GM12878 (cell line): ENCODE data around the gene PAPOLA. TPM values are rescaled to one million over a fixed set of nuclear protein-coding genes. Genes with fewer than 3 reads are reported as not detected.

Source experiments
- ATAC-seq: fragments of 200-7000 bp; cut with Tn5 transposase; 3 replicates; pipeline ENCODE4 v1.9.1; 2020; ENCODE audit warnings: mild to moderate bottlenecking, moderate library complexity
- BruUV-seq: library from RNA; stranded (reverse); fragments of 400-500 nt; replicated peaks from 2 replicates; lab custom pipeline; 2021; lab: Mats Ljungman, UMichigan
- CTCF ChIA-PET: fragments of 300-600 bp; sonication (Branson Sonifier 250); formaldehyde crosslinking; extraction: SDS; loops from one replicate; lab custom pipeline; 2021; ENCODE audit warnings: inconsistent platforms; lab: Yijun Ruan, JAX
- POLR2A ChIA-PET: fragments of 350-600 bp; formaldehyde crosslinking; extraction: SDS; loops from one replicate; lab custom pipeline; 2021; ENCODE audit warnings: inconsistent platforms; lab: Charles Lee
- RAD21 ChIA-PET: fragments of 300-600 bp; sonication (Branson Sonifier 250); formaldehyde crosslinking; loops from one replicate; lab custom pipeline; 2023; ENCODE audit warnings: antibody characterized with exemption; ENCODE audit not compliant: unreplicated experiment; lab: Charles Lee
- SMC1A ChIA-PET: fragments of 300-600 bp; sonication (Branson Sonifier 250); formaldehyde crosslinking; loops from one replicate; lab custom pipeline; 2023; ENCODE audit not compliant: unreplicated experiment, uncharacterized antibody; lab: Charles Lee
- DNase-seq: peaks from one replicate; pipeline ENCODE4 v3.0.0-alpha.2; 2011; ENCODE audit warnings: low read depth, low spot score
- FAIRE-seq: peaks from 3 replicates; lab custom pipeline; 2011; peaks lifted over from hg19 to GRCh38; lab: Jason Lieb, UNC
- H2AFZ ChIP-seq: 2 replicates; pipeline ENCODE4 v1.6.0; 2011; ENCODE audit warnings: low read depth, low read length, control low read depth; ENCODE audit not compliant: control insufficient read depth
- H3K27ac ChIP-seq: 2 replicates; pipeline ENCODE4 v1.5.1; 2011; ENCODE audit warnings: control low read depth; ENCODE audit not compliant: control insufficient read depth, insufficient read depth
- H3K27me3 ChIP-seq, 2 experiments: replicated peaks in 1 of 2; 2 replicates each; pipeline versions ENCODE4 v1.6.0 to v1.6.1; 2011; ENCODE audit warnings: low read length in 1 of 2; ENCODE audit not compliant: control insufficient read depth in 2 of 2, insufficient read depth in 2 of 2
- H3K36me3 ChIP-seq, 2 experiments: 2 replicates each; pipeline ENCODE4 v1.5.1; 2011; ENCODE audit warnings: low read length in 1 of 2; ENCODE audit not compliant: control insufficient read depth in 2 of 2, insufficient read depth in 2 of 2
- H3K4me1 ChIP-seq: 2 replicates; pipeline ENCODE4 v1.6.1; 2011; ENCODE audit warnings: mild to moderate bottlenecking, low read length, moderate library complexity, mixed read lengths; ENCODE audit not compliant: control insufficient read depth, insufficient read depth
- H3K4me2 ChIP-seq: 2 replicates; pipeline ENCODE4 v1.6.0; 2011; ENCODE audit warnings: control low read depth; ENCODE audit not compliant: control insufficient read depth, insufficient read depth
- H3K4me3 ChIP-seq: fragments of 200-600 bp; sonication (generic); 2 replicates; pipeline ENCODE4 v1.5.1; 2016
- H3K79me2 ChIP-seq: 2 replicates; pipeline ENCODE4 v1.6.0; 2011; ENCODE audit warnings: low read length; ENCODE audit not compliant: control insufficient read depth, insufficient read depth
- H3K9ac ChIP-seq: 2 replicates; pipeline ENCODE4 v1.8.0; 2011; ENCODE audit warnings: low read length, control low read depth, mixed read lengths; ENCODE audit not compliant: control insufficient read depth, insufficient read depth
- H3K9me3 ChIP-seq: replicated peaks from 3 replicates; pipeline ENCODE4 v1.5.1; 2011; ENCODE audit warnings: mild to moderate bottlenecking, low read length; ENCODE audit not compliant: control insufficient read depth, insufficient read depth
- H4K20me1 ChIP-seq: 2 replicates; pipeline ENCODE4 v1.6.0; 2011; ENCODE audit not compliant: control insufficient read depth, insufficient read depth
- IKZF2 ChIP-seq, 2 experiments: fragments of 450-650 bp; IDR thresholded peaks; 2 replicates each; pipeline ENCODE4 v1.6.1; 2017; ENCODE audit warnings: mild to moderate bottlenecking in 2 of 2, moderate library complexity in 2 of 2
- MEF2A ChIP-seq: IDR thresholded peaks from 2 replicates; pipeline ENCODE4 v1.6.1; 2011; ENCODE audit warnings: low read depth, mild to moderate bottlenecking, low read length, moderate library complexity; ENCODE audit not compliant: insufficient read depth
- MXI1 ChIP-seq: fragments of 150-350 bp; IDR thresholded peaks from 2 replicates; pipeline ENCODE4 v1.6.1; 2011; ENCODE audit warnings: low read depth, mild to moderate bottlenecking, inconsistent platforms, low read length, improper control_type of control experiment
- SMAD1 ChIP-seq: fragments of 450-650 bp; IDR thresholded peaks from 2 replicates; pipeline ENCODE4 v1.6.1; 2018; ENCODE audit warnings: mild to moderate bottlenecking, low read depth; ENCODE audit not compliant: partially characterized antibody
- SMAD5 ChIP-seq: IDR thresholded peaks from 2 replicates; pipeline ENCODE4 v1.6.1; 2016; ENCODE audit warnings: antibody characterized with exemption, low read depth
- ZNF384 ChIP-seq: IDR thresholded peaks from 2 replicates; pipeline ENCODE4 v1.6.1; 2012; ENCODE audit warnings: low read depth, mild to moderate bottlenecking, low read length, improper control_type of control experiment, borderline replicate concordance
- WGBS: methylation state at CpG from one replicate; pipeline ENCODE4 v1.1.6; 2016; ENCODE audit warnings: low lambda C conversion rate; ENCODE audit not compliant: insufficient replicate concordance, insufficient coverage; ENCODE audit errors: missing lambda C conversion rate; 5-methylcytosine and 5-hydroxymethylcytosine counted together
- in situ Hi-C: fragments of 300-500 bp; cut with MboI; formaldehyde crosslinking; loops from 9 replicates; pipeline ENCODE4 v1.14.3; 2018; ENCODE audit warnings: mixed read lengths
- intact Hi-C: fragments of 100-400 bp; cut with micrococcal nuclease; formaldehyde crosslinking; loops from one replicate; pipeline ENCODE4 v1.14.2; 2022; ENCODE audit not compliant: unreplicated experiment
- polyA plus RNA-seq, 11 experiments: library from polyadenylated mRNA; depleted of rRNA in 4 of 11; unstranded in 6 of 11; stranded (reverse) in 5 of 11; fragments of >200 nt; fragmentation: Nextera tagmentation in 4 of 11; fragmentation: Illumina TruSeq in 1 of 11; extraction: Ambion mirVana in 4 of 11; extraction: Trizol in 1 of 11; gene quantifications; 1 replicate in 1 of 11; 2 replicates in 10 of 11; pipeline versions ENCODE4 v1.2.1 to v1.2.3, GENCODE V29; 2011 to 2016; ENCODE audit warnings: inconsistent platforms in 2 of 11, missing spikeins in 2 of 11, low read depth in 1 of 11
- total RNA-seq, 4 experiments: library from RNA; depleted of rRNA in 3 of 4; stranded (reverse); fragments of >200 nt in 3 of 4; fragmentation: Illumina TruSeq in 1 of 4; extraction: Trizol in 1 of 4; gene quantifications; 2 replicates each; pipeline versions ENCODE4 v1.2.1 to v1.2.3, GENCODE V29; 2013 to 2021
- TF ChIP-seq, protein P1 (sequence below): fragments of 450-650 bp; IDR thresholded peaks from 2 replicates; pipeline ENCODE4 v1.6.1; 2016; ENCODE audit warnings: mild to moderate bottlenecking
- TF ChIP-seq, protein P2 (sequence below): IDR thresholded peaks from 2 replicates; pipeline ENCODE4 v1.6.1; 2011; ENCODE audit warnings: borderline replicate concordance, low read depth, mild to moderate bottlenecking, moderate library complexity, low read length; ENCODE audit not compliant: insufficient read depth, poor library complexity, severe bottlenecking

PAPOLA gene
- total and polyA plus RNA-seq, 10 of the 15 experiments (the other 5 are each of a cell fraction or from before 2014, with no cell fraction given), result 46.0 to 185 (median 114) TPM

DNA sequence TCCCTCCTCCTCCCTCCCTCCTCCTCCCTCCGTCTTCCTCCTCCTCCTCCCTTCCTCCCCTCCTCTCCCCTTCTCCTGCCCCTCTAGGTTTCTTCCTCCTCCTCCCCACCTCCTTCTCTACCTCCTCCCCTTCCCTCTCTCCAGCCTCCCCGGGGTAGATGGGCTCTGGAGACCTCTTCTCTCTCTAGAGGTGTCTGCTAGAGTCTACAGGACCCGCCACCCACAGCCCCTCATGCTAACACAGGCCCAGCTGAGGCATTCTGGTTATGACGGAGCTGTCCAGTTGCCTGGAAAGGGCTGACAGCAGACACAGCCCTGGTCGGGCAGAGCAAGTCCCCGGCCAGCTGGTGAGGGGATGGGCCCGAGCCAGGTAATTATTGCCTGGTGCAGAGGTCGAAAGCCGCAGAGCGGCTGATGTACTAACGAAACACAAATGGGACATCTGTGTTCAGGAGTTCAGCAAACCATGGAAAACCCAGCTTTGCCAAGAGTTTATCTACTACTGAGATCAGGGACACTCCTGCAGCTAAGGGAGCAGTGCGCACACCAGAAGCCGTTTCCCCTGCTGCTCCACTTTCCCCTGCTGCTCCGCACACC is 96.2 kb downstream of the PAPOLA start:
- SMC1A ChIA-PET, result no interaction called here
- WGBS, result 50% methylated on average over 13 of the region's 14 CpGs
- FAIRE-seq, result no peak

More for the DNA sequence above, 96.2 kb downstream of the PAPOLA start:
- ChIA-PET RAD21 (no interaction called here), CTCF (no interaction called here), POLR2A (no interaction called here)
- TF ChIP-seq SMAD1, result no peak
- TF ChIP-seq MXI1, result no peak
- TF ChIP-seq SMAD5, result no peak
- TF ChIP-seq ZNF384, result no peak
- no peak for TF ChIP-seq IKZF2 (IDR thresholded peaks at IDR 0.05)
- TF ChIP-seq MEF2A, result no peak
- TF ChIP-seq, protein P1, sequence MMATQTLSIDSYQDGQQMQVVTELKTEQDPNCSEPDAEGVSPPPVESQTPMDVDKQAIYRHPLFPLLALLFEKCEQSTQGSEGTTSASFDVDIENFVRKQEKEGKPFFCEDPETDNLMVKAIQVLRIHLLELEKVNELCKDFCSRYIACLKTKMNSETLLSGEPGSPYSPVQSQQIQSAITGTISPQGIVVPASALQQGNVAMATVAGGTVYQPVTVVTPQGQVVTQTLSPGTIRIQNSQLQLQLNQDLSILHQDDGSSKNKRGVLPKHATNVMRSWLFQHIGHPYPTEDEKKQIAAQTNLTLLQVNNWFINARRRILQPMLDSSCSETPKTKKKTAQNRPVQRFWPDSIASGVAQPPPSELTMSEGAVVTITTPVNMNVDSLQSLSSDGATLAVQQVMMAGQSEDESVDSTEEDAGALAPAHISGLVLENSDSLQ, result no peak
- TF ChIP-seq, protein P2, sequence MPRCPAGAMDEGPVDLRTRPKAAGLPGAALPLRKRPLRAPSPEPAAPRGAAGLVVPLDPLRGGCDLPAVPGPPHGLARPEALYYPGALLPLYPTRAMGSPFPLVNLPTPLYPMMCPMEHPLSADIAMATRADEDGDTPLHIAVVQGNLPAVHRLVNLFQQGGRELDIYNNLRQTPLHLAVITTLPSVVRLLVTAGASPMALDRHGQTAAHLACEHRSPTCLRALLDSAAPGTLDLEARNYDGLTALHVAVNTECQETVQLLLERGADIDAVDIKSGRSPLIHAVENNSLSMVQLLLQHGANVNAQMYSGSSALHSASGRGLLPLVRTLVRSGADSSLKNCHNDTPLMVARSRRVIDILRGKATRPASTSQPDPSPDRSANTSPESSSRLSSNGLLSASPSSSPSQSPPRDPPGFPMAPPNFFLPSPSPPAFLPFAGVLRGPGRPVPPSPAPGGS, result no peak
- no peak overlapping the region for H3K27ac ChIP-seq
- in situ Hi-C loops (no loop called here), intact Hi-C loops (no loop called here)
- DNase-seq, result no peak
- no peaks in the 10 kb centered on the region; a peak in 1 of 4 replicates for H3K27me3 ChIP-seq
- H3K9me3 ChIP-seq, result no peaks in the 10 kb centered on the region
- H3K79me2 ChIP-seq, result no peaks in the 10 kb centered on the region
- H4K20me1 ChIP-seq, result no peaks in the 10 kb centered on the region
- no peak overlapping the region for H3K4me2 ChIP-seq
- H3K4me3 ChIP-seq, result no peak overlapping the region
- H3K4me1 ChIP-seq, result no peaks in the 10 kb centered on the region
- no peak overlapping the region for H3K9ac ChIP-seq
- H2AFZ ChIP-seq, result no peak overlapping the region
- ATAC-seq, result no peak
- BruUV-seq, result no TSS peak
- no peaks in the 10 kb centered on the region for H3K36me3 ChIP-seq
